Fibroblast of skin of abdomen (primary cell): ENCODE measurements around the gene TEX26. TPM values are rescaled to one million over a fixed set of nuclear protein-coding genes. Genes with fewer than 3 reads are reported as not detected.
A peak's percentile ranks its signal among the peaks of the same experiment; 100 is the strongest.

Experiments used
- DNase-seq: peaks from one replicate; pipeline ENCODE4 v3.0.0-alpha.2; 2013
- polyA plus RNA-seq, 2 experiments: library from polyadenylated mRNA; unstranded; fragments of 120-200 nt; gene quantifications; one replicate each; pipeline ENCODE4 v1.2.1, GENCODE V29; 2013; ENCODE audit not compliant: insufficient read length in 2 of 2

Gene TEX26
- polyA plus RNA-seq (2013, experiment 1 of 2; ENCODE audit: insufficient read length), result not detected
- 0.12 TPM for polyA plus RNA-seq (2013, experiment 2 of 2; ENCODE audit: insufficient read length)

DNA sequence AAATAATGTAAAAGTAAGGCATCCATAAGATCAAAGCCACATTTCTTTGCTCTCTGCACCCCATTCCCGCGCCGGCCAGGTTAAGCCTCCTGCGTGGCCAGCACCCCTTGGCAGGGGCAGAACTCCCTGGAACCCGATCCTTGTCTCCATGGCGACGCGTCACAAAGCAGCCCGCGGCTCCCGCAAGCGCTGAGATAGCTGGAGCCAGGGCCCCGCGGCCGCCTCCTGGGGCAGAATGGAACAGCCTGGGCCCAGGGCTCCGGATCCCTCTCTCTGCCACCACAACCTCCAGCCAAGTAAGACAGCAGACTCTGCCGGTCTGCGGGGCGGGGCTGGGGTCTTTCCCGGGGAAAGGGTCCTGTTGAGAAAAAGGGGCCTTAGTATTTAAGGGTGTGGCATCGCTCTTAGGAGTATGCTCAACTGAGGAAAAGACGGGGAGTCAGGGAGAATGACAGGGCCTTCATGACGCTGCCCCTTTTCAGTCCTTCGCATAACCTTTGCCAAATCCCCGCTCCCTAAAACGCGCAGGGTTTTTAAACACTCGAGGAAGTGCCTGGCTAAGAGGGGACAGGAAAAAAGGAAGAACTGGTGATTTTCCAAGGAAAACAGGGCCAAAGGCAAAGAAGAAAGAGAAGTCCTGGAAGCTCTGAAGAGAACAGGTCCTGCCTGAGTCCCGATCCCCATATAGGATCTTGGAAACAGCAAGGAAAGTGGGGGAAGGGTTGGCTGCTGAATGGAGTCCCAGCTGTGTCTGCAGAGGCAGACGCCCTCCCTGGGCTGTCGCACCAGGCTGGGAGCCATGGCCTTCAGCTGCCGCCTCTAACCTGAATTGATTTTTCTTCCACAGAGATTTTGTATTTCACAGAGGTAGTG is at the start of gene TEX26:
Gene TEX26, plus strand, starts transcription at position 176 of the 873 bp plus-strand sequence. Its CDS starts 60 bp downstream, at position 236.
- peak; percentile 10 for DNase-seq

DNA sequence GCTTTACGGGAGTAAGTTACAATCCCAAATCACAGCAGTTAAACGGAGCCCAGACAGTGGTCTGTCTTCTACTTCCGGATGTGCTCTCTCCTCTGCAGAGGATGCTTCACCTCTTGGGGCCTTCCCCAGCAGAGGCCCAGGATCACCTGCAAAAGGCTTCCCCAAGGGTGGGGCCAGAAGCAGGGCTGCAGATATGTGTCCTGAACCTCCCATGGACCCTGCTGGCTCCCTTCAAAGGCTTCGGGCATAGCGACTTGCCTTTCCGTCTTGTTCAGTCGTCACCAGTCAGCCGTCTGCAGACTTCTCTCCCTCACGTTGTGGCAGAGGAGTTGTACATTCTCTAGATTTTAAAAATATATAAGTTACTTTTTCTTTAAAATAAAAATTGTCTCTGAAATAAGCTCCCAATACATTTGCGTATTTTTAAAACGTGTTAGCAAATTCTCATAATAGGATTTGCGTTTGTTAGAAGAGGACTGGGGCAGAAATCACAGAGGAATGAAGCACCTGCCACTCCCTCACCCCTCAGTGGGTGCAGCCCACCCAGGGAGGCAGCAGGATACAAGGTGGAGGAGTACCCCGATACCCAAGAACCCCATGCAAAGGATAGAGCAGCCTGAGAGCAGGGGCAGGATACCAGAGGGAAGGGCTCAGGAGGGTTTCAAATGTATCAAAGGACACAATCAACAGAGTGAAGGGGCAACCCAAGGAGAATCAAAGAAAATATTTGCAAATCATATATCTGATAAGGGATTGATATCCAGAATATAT is 49.3 kb upstream of the TEX26 start:
- DNase-seq, result no peak

DNA sequence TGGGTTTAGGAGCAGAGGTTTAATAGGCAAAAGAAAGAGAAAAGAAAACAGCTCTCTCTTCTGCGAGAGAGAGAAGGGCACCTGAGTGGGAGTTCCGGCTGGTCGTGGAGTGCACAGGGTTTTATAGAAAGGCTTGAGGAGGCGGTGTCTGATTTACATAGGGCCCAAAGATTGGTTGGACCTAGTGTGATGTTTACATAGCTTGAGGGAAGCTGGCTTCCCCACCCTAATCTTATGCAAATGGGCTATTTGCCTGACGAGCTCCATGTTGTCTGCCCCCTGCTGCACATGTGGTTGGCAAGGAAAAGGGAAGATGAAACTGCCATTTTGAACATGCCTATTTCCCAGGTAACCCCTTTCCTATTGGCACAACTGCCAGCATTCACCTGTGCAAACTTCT is 47.9 kb upstream of the TEX26 start:
- no peak for DNase-seq

DNA sequence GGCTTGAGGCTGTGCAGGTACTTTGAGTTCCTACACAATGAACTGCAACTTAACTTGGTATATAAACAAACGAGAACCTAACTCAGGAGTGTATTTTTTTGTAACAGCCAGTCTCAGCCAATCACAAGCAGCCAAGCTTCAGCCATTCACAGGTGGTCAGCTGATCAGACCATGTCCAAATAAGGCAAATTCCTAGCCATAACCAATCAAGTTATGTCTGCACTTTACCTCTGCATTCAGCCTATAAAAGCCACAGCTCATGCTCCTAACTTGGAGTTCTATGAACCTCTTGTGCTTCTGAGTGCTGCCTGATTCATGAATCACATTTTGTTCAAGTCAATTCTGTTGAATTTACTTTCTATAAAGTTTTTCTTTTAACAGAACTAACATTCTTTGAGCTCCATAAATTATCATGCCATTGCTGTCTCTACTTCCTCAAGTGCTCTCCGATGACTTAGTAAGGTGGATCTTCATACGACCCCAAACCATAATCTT is 43.2 kb upstream of the TEX26 start:
- no peak for DNase-seq

DNA sequence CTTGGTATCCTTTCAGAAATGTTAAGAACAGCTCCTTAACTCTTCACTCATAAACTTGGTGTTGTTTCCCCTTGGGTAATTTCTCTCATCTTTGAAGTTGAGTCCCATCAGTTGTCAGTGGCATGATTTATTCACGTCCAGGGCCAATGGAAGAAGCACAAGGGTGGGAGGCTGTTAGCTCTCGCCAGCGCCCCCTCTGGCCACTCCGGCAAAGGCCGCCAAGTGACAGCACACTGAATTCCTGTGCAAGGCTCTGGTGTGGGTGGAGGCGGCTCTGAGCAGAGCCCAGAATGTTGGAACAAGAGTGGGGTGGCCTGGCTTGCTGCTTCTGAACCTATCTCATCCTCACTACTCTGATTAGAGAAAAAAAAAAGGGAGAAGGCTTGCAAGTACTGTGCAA is 39.5 kb upstream of the TEX26 start:
- peak; percentile 61 for DNase-seq

DNA sequence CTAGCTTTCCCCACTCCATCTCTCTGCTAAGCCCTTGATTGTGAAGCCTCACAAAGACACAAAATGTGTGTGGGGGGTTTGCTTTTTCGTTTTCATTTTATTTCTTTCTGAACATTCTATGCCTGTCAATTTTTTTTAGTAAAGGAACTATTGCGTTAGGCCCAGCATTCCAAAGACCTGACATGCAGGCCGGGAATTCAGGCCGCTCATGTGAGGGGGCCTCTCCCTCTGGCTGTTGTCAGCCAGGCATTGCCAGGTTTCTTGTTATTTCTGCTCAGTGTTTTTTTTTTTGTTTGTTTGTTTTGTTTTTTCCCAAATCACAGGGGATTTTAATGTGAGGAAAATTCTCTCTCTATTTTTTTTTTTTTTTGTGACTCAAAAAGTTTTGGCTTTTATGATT is 36.7 kb upstream of the TEX26 start:
- peak; percentile 93 for DNase-seq

DNA sequence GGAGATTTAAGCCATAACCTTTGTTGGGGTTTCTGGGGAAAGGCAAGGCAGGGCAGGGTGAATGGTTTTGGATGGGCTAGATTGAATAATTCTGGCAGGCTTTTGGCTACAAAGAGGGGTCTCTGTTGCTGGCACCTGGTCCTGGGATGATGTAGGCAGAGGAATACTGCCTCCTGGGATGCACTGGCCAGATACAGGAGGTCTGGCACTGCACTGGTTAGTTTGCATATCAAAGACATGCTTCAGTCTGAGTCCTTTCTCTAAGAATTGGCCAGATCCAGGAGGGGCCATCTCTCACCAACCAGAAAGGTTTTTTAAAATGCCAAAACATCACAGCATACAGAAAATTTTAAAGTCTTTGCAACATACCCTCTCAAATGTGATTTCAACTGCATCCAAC is 34.4 kb upstream of the TEX26 start:
- no peak for DNase-seq

DNA sequence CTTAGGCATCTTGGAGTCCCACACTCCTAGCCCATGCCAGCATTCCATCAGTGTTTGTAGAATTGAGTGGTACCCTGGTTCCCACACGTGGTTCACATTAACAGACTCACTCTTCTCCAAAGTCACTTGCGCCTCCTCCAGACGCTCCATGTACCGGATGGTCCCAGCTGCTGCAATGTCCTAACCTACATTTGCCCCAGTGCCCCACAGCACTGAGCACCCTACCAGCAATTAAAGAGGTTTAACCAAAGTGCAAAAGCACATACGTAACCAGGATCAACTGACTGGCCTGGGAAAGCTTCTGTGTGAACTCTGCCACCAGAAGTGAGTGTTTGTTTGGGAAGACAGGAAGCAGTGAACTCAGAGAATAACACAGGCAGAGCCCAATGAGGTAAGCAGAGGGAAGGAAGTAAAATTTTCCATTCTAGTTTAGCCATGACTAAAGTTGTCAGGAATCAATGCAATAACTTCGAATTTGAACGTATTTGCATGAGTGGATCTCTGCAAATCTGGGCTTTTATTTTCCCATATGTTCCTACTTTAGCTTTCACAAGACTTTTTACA is 33.7 kb upstream of the TEX26 start:
- DNase-seq, result peak; percentile 84

DNA sequence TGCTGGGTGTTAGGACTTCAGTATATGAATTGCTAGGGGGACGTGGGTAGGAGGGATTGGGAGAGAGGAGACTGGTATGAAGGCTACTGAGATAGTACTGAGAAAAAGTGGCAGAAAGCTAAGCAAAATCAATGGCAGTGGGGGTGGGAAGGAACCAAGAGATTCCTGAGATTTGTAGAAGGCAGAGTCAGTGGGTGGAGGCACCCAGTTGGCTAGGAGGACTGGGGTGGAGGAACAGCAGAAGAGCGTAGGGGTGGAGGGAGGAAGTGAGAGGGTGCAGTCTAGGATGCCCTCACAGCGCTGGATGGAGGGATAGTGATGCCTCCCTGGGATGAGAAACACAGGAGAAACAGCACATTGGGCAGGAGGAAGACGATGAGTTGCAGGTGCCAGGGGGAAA is 32.0 kb upstream of the TEX26 start:
- no peak for DNase-seq

DNA sequence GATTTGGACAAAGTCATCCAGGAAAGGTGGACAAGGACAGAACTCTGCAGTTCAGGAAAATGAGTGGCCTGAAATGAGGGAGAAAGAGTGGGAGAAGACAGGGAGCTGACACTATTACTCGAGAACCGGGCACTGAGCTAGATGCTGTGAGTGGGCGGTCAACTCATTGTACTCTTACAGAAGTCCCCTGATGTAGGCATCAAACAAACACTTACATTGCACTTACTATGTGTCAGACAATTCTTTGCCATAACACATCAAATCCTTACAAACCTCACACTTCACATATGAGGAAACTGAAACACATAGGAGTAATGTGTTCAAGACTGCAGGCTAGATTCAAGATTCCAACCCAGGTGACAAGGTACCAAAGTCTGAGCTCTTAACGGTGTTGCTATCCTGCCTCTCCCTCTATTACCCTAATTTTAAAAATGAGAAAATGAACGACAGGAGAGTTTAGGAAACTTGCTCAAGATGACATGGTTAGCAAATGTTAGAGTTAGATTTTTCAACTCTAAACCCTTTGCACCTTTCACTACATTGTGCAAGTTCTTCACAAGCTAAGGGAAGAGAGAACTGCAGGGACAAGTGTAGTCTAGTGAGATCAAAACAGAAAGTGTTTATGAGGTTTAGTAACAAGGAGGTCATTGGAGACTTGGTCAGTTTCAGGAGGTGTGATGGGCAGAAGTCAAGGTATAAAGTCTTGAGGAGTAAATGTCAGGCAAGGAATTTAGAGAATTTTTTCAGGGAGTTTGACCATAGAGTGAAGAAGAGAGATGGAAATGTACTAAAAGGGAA is 31.3 kb upstream of the TEX26 start:
- DNase-seq, result no peak

DNA sequence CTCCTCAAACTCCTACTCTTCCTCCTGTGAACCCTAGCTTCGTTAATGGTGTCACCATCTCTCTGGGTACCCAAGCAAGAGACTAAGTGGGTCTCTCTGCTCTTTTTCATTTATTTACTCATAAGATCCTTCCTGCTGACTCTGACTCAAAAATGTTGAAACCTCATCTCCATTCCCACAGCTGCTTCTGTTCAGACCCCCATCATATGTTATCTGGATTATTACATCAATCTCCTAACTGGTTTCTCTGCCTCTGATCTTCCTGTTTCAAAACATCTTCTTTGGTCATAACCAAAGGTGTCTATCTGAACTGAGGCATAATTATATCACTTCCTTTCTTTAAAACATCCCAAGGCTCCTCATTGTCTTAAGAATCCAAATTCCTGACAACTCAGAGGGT is 28.4 kb upstream of the TEX26 start:
- DNase-seq, result no peak

DNA sequence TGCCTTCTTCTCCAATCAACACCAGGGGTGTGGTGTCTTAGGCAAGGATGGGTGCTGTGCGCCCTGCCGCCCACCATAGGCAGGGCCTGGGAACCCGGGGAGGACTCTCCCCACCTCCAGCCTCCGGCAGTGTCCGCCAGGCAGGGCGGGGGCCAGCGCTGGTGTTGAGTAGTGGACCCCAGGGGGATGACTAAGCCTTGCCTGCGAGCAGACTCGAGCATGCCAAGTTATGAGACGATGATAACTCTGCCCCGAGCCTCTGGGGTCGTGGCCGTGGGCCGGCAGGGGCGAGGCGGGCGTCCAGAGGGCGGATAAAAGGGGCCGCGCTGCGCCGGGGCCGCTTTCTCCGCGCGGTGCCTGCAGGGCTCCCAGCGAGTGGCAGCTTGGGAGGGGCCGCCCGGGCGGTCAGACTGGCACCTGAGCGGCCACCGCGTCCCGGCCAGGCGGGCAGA is 26.5 kb upstream of the TEX26 start, which contains the start of gene MEDAG:
Gene MEDAG, plus strand, starts transcription at position 340 of the 452 bp plus-strand sequence. CDS start 245 bp downstream, outside the sequence.
- DNase-seq, result peak; percentile 47

DNA sequence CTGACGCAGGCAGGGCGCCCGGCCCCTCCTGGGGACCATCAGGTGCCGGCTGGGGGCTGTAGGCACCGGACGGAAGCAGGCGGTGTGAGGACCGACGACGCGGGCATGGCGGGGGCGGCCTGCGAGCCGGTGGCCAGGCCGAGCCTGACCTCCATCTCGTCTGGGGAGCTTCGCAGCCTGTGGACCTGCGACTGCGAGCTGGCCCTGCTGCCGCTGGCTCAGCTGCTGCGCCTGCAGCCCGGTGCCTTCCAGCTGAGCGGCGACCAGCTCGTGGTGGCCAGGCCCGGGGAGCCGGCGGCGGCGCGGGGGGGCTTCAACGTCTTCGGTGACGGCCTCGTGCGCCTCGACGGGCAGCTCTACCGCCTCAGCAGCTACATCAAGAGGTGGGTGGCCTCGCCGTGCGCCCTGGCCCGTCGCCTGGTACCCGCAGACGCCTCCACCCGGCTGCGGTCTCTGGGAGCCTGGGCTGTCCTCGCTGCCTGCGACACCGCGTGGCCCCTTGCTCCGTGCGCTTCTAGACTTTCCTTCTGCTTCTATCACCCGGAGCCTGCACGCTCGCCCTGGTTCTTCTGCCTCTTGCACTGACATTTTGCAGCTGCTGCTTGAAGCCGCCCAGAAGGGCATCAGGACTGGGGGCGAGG is 25.9 kb upstream of the TEX26 start:
- DNase-seq, result no peak

DNA sequence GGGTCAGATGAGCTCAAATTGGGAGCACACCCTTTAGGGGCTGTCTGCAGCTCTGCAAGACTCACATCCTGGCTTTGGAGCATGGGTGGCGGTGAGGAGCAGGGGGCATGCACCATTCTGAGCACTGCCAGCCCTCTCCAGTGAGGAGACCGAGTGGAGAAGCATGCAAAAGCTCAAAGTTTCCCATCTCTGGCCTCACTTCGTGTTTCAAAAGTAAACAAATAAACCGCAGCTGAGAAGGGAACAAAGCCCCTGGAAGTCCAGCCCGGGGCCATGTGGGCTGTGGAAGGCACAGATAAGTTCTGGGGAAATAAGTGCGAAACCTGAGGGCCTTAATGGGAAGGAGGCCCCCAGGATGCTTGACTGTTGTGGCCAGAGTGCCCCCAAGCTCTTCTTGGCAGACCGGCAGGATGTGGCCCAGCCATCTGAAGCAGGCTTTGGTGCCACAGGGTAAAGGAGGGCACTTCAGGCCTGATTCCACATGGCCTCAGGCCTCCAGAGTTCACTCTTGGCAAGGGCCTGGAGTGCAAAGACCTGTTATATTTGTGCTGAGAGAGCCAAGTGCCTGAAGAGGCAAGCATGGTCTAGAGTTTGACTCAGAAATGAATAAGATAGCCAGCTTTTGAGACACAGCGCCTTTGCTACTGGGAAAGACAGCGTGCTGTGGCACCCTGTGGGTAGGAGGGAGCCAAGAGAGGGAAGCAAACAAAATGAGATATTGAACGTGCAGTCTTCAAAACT is 25.2 kb upstream of the TEX26 start:
- no peak for DNase-seq

DNA sequence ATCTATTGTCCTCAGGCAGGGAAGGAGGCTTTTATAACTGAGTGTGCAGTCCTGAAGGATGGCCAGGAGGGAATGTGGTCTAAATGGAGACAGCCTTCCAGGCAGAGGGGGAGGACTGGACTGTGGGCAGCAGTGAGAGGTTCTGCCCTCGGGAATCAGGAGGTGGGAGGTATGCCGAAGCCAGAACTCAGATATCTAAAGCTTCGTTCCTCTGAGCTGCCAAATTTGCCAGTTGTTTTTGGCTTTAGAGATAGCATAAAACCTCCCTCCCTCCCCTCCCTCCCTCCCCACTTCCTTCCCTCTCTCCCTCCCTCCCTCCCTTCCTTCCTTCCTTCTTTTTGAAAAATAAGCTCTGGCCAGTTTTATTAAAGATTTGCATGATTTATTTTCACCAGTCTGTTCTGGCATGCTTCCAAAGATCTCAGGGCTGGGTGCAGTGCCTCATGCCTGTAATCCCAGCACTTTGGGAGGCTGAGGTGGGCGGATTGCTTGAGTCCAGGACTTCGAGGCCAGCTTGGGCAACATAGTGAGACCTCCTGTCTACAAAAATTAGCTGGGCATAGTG is 24.0 kb upstream of the TEX26 start:
- DNase-seq, result peak; percentile 20

DNA sequence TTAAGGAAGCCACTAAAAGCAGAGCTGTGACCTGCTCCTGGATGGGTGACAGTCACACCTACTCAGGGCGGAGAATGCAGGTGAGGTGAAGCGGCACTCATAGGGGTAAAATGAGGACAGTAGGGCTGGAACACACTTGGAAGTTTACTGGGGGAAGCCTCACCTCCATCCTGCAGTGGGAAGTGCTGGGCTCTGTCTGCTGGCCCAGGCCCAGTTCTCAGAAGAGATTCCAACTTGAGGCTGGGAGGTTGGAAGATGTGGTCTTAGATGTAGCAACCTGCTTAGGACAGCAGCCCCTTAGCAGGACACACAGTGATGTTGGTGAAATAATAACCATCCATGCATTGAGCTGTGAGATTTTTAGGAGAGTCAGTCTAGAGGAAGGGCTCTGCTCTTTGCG is 21.8 kb upstream of the TEX26 start:
- no peak for DNase-seq

DNA sequence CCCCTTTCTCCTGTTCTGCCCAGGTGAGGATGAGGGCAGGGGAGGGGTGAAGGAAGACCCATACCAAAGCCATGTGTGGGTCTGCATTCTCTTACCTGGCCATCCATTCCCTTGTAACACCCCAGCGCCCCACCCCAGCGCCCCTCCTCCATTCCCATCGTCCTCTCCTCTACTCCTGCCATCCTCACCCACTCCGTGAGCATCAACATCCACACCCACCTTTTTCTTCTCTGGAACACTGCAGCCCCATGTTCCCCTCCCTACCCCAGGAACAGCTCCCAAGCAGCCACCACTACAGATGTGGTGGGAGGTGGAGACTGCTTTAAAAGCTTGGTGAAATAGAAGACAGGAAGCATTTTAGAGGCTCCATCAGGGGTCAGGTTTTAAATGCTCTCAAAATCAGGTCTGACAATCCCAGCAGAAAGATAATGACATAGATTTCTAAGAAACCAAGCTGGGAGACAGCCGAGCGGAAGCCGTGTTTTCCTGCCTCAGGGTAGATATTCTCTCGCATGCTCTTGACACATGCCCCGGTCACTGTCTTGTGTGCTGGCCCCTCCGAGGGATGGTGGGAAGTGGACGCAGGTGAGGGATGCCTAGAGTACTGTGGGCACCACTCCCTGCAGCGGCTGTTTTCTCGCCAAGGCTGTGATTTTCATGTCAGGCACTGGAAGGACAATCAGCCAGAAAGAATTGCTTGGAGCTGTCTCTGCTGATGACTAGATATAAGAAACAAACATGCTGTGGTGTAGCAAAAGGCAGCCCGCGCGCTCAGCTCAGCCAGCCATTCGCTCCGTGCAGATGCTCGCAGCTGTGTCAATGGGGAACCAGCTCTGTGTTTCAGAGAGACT is 16.5 kb upstream of the TEX26 start:
- no peak for DNase-seq

DNA sequence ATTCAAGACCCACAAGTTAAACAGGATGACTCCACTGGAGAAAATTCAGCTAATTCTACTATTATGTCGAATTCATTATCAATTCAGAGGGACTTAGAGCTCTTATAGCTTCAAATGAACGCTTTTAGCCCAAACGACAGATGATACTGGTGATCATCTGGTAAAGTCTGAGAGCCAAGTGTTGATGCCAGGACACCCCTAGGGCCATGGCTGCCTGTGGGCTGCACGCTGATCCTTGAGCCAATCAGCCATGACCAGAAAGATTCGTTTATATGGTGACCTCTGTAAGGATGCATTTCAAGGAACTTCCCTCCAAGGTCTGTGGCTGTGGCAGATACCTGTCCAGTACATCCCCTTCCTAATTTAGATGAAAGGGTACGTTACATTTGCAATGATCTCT is 15.5 kb upstream of the TEX26 start:
- no peak for DNase-seq

DNA sequence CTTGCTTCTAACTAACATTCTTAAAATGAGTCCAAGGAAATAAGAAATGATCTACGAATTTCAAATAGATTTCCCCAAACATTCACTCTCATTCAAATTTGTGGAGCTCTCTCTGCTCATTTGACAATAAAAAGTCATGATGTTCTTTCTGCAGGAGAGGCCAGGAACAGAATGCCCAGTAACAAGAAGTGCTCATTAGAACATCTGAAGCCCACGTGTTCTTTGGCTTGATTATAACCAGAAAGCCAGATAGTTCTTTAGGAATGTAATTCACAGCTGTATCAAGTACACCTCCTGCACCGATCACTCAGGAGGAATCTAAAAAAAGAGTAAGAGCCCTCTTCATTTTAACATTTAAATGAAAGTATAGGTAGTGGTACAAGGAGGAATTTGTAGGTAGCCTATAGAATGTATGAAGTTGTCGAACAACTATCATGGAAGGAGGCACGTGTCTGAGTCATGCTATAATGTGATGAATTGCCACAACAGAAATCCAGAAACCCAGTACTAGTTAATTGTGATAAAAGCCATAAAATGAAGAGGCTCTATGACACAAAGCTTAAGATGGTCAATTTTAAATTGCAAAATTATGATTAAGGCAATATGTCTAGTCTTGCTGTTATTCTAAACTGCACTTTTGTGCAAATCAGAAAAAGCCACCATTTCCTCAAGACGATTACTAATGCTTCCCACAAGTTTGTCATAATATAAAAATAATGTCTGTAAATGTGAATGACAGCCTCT is 13.6 kb upstream of the TEX26 start:
- no peak for DNase-seq
